GM19193 (cell line): ENCODE measurements around the gene FGD4.

ENCODE experiments used
- POLR2A ChIP-seq: IDR thresholded peaks from 4 replicates; pipeline ENCODE4 v1.6.1; 2011; ENCODE audit not compliant: insufficient read depth, insufficient read length; ENCODE audit errors: extremely low read depth

FGD4 gene

DNA sequence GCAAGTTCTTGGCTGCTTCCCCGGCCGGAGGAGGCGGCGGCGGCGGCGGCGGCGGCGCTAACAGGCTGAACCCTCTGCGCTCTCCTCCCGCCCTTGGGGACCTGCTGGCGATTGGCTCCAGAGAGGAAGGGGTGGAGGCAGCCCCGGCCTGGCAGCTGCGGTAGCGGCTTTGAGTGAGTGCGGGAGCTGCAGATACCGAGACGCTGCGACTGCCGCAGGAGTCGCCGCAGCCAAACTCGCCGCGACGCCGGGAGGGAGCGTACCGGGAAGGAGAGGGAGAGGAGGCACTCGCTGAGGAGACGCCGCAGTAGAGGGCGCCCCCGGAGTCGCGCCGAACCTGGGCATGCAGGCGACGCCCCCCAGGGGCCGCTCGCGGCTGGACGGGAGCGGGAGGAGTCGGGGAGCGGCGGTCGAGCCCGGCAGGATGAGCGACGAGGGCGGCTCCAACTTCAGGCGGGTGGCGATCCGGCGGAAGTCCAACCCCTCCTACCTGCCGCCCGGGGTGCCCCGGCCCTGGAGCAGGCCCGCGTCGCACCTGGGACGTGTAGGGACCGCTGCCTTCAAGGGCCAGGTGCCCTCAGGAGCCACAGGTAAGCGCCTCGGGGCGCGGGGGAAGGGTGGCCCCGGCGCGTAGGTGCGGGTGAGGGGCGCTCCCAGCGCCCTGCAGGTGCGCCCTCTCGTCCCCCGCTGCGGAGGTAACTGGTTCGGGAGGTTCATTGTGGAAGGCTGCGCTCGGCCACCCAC is at the start of gene FGD4:
Gene FGD4, plus strand, starts transcription at position 189 of the 744 bp plus-strand sequence.
- no peak for TF ChIP-seq POLR2A

- no peak for TF ChIP-seq POLR2A
These were observed 45.8 kb upstream of the FGD4 start for GRCh38 chr12:32353540-32353939.

DNA sequence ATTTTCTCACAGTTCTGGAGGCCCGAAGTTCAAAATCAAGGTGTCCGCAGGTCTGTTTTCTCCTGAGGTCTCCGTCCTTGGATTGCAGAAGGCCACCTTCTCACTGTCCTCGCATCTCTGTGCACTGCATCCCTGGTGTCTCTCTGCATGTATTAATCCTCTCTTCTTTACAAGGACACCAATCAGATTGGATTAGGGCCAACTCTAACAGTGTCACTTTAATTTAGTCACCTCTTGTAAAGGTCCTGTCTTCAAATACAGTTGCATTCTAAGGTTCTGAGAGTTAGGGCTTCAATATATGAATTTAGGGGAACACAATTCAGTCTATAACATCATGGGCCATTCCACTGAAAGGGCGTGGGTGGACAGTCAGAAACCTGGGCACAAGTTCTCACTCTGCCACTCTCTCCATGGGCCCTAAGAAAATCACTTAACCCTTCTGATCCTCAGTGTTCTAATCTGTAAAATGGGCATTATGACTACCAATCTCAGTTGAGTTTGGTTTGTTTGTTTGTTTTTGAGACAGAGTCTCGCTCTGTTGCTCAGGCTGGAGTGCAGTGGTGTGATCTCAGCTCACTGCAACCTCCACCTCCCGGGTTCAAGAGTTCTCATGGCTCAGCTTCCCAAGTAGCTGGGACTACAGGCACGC is 41.6 kb upstream of the FGD4 start:
- TF ChIP-seq POLR2A: no peak

- TF ChIP-seq POLR2A: no peak
These were observed 38.4 kb upstream of the FGD4 start for GRCh38 chr12:32360956-32361355.

GRCh38 chr12:32362892-32363291 is 36.5 kb upstream of the FGD4 start:
- TF ChIP-seq POLR2A: no peak

DNA sequence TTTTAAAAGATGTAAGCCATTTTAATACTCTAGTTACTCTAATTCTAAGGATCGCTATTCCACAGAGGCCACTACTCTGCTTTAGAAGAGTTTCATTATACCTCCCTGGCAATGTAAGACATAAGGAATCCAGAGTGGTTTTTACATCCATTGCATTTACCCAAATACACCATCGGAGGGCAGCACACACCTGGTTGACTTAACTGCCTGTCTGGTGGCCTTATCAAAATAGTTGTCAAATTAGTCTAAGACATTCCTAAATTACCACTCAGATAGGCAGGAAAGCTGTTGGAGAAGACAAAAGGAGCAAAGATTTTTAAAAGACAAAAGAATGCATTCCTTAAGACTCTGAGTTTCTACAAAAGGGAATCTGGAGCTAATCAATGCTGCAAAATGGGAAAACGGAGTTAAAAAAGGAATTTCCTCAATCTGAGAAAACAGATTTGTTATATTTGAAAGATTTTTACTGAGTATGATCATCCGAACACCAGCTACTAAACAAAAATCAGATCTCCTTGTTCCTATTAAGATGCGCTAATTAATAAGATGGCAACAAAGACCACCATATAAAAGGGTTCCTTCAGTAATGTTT is 33.8 kb upstream of the FGD4 start:
- TF ChIP-seq POLR2A: no peak

GRCh38 chr12:32366714-32367113 is 32.6 kb upstream of the FGD4 start:
- TF ChIP-seq POLR2A: no peak

- TF ChIP-seq POLR2A: no peak
These were observed 32.0 kb upstream of the FGD4 start for GRCh38 chr12:32367381-32367780.

- TF ChIP-seq POLR2A: no peak
These were observed 30.2 kb upstream of the FGD4 start for GRCh38 chr12:32369202-32369601.

GRCh38 chr12:32377344-32378055 is 21.9 kb upstream of the FGD4 start:
- no peak for TF ChIP-seq POLR2A

GRCh38 chr12:32379213-32379612 is 20.1 kb upstream of the FGD4 start:
- no peak for TF ChIP-seq POLR2A

- no peak for TF ChIP-seq POLR2A
These were observed 19.7 kb upstream of the FGD4 start for GRCh38 chr12:32379667-32380066.

- TF ChIP-seq POLR2A: no peak
These were observed 17.1 kb upstream of the FGD4 start for GRCh38 chr12:32382226-32382625.

DNA sequence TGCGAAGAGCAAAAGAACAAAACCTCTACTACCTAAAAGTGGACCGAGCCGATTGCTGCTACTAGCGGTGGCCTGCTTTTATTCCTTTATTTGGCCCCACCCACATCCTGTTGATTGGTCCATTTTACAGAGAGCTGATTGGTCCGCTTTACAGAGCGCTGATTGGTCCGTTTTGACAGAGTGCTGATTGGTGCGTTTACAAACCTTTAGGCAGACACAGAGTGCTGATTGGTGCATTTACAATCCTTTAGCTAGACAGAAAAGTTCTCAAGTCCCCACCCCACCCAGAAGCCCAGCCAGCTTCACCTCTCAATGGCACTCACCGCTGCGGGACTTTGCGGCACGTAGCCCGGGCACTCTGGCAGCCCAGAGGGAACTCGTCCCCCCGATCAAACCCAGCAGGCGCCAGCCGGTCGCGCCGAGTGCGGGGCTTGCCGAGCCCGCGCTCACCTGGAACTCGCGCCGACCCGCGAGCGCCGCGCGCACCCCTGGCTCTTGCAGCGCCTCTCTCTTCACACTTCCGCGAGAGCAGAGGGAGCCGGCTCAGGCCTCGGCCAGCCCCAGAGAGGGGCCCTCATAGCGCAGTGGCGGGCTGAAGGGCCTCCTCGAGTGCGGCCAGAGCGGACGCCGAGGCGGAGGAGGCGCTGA is 8.7 kb upstream of the FGD4 start:
- TF ChIP-seq POLR2A: no peak

DNA sequence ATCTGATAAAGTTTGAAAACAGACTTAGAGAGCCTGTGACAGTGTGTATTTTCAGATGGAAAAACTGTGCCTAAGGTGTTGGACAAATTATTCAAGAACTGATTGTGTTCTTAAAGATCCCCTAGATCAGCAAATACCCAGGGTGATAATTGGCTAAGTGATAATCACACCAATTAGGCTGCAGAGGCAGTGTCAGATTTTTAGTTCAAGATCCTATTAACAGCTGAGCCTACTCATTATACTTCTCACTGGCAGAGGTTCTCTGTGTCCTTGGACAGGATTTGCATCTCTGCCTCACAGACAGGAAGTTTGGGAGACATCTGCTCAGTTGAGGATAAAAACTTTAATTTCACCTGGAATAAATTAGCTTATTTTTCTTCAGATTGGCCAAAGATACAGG is 4.3 kb upstream of the FGD4 start:
- no peak for TF ChIP-seq POLR2A
